Measurements from ENCODE around the gene TAS2R43. TPM values are rescaled to one million over a fixed set of nuclear protein-coding genes. Genes with fewer than 3 reads are reported as not detected.
"Not testable (repeated sequence)": the region's sequence is repeated elsewhere in the genome, so short reads cannot be mapped to it uniquely, and the experiment has no call there.

Gene TAS2R43
- total and polyA plus RNA-seq, 2 experiments from 2014 or later: 1.0 to 2.7 TPM

- no peak for TF ChIP-seq CTCF (IDR thresholded peaks at IDR 0.05; ENCODE audit: low read depth, low read length)
- DNase-seq (ENCODE audit: low read depth in 1 of 2, low spot score in 1 of 2): no peak
- no peaks in the 10 kb centered on the region for H3K27me3 ChIP-seq
- no peak overlapping the region for H3K27ac ChIP-seq
- H3K4me1 ChIP-seq (ENCODE audit: low read depth): peaks cover 9% of the 10 kb centered on the region
- H3K36me3 ChIP-seq: no peaks in the 10 kb centered on the region
- H3K4me3 ChIP-seq: no peak overlapping the region
- H3K9me3 ChIP-seq (ENCODE audit: low read depth): no peaks in the 10 kb centered on the region
These were observed 38.9 kb upstream of the TAS2R43 start for GRCh38 chr12:11130999-11131398.

GRCh38 chr12:11130382-11130781 is 38.3 kb upstream of the TAS2R43 start:
- DNase-seq (ENCODE audit: low read depth in 1 of 2, low spot score in 1 of 2): no peak
- Histone ChIP-seq H3K27ac (no peak overlapping the region), H3K4me1 (ENCODE audit: low read depth) (peaks cover 9% of the 10 kb centered on the region), H3K4me3 (no peak overlapping the region), H3K36me3 (no peaks in the 10 kb centered on the region), H3K9me3 (ENCODE audit: low read depth) (no peaks in the 10 kb centered on the region), H3K27me3 (no peaks in the 10 kb centered on the region)
- TF ChIP-seq CTCF (IDR thresholded peaks at IDR 0.05; ENCODE audit: low read depth, low read length): no peak

GRCh38 chr12:11114130-11114529 is 22.0 kb upstream of the TAS2R43 start:
- H3K27ac ChIP-seq; DNase-seq (ENCODE audit: low read depth in 1 of 2, low spot score in 1 of 2); H3K36me3 ChIP-seq; H3K9me3 ChIP-seq (ENCODE audit: low read depth); H3K27me3 ChIP-seq; H3K4me1 ChIP-seq (ENCODE audit: low read depth); H3K4me3 ChIP-seq: not testable (repeated sequence)

- not testable (repeated sequence) for H3K27ac ChIP-seq; H3K27me3 ChIP-seq; H3K36me3 ChIP-seq; DNase-seq (ENCODE audit: low read depth in 1 of 2, low spot score in 1 of 2); H3K4me3 ChIP-seq; H3K9me3 ChIP-seq (ENCODE audit: low read depth); H3K4me1 ChIP-seq (ENCODE audit: low read depth)
These were observed 19.1 kb upstream of the TAS2R43 start for GRCh38 chr12:11111213-11111612.

- no peak overlapping the region for H3K4me3 ChIP-seq
- no peaks in the 10 kb centered on the region for H3K36me3 ChIP-seq
- H3K9me3 ChIP-seq (ENCODE audit: low read depth): no peaks in the 10 kb centered on the region
- H3K27ac ChIP-seq: no peak overlapping the region
- no peaks in the 10 kb centered on the region for H3K27me3 ChIP-seq
- DNase-seq (ENCODE audit: low read depth in 1 of 2, low spot score in 1 of 2): no peak
- no peaks in the 10 kb centered on the region for H3K4me1 ChIP-seq (ENCODE audit: low read depth)
- no peak for TF ChIP-seq CTCF (IDR thresholded peaks at IDR 0.05; ENCODE audit: low read depth, low read length)
These were observed 16.7 kb upstream of the TAS2R43 start for GRCh38 chr12:11108862-11109261.

- no peak overlapping the region for H3K27ac ChIP-seq
- TF ChIP-seq CTCF (IDR thresholded peaks at IDR 0.05; ENCODE audit: low read depth, low read length): no peak
- H3K4me3 ChIP-seq: no peak overlapping the region
- H3K9me3 ChIP-seq (ENCODE audit: low read depth): no peaks in the 10 kb centered on the region
- H3K27me3 ChIP-seq: no peaks in the 10 kb centered on the region
- no peaks in the 10 kb centered on the region for H3K36me3 ChIP-seq
- DNase-seq (ENCODE audit: low read depth in 1 of 2, low spot score in 1 of 2): no peak
- H3K4me1 ChIP-seq (ENCODE audit: low read depth): no peaks in the 10 kb centered on the region
These were observed 15.6 kb upstream of the TAS2R43 start for GRCh38 chr12:11107719-11108118.

- H3K4me3 ChIP-seq: no peak overlapping the region
- no peak for TF ChIP-seq CTCF (IDR thresholded peaks at IDR 0.05; ENCODE audit: low read depth, low read length)
- H3K9me3 ChIP-seq (ENCODE audit: low read depth): no peaks in the 10 kb centered on the region
- H3K27me3 ChIP-seq: no peaks in the 10 kb centered on the region
- no peaks in the 10 kb centered on the region for H3K36me3 ChIP-seq
- no peaks in the 10 kb centered on the region for H3K4me1 ChIP-seq (ENCODE audit: low read depth)
- H3K27ac ChIP-seq: no peak overlapping the region
- no peak for DNase-seq (ENCODE audit: low read depth in 1 of 2, low spot score in 1 of 2)
These were observed 14.2 kb upstream of the TAS2R43 start for GRCh38 chr12:11106288-11106687.

Measured in cardiac muscle cell (in vitro differentiated cells and primary cell).